HEK293T (cell line): ENCODE results near the gene SMAGP.
"Not testable (repeated sequence)": the region's sequence is repeated elsewhere in the genome, so short reads cannot be mapped to it uniquely, and the experiment has no call there.

Experiments used
- CTCF ChIA-PET: fragments of 350-600 bp; formaldehyde crosslinking; extraction: SDS; loops from one replicate; lab custom pipeline; 2021; ENCODE audit warnings: antibody characterized with exemption, inconsistent platforms; lab: Yijun Ruan, JAX
- POLR2A ChIA-PET: fragments of 350-600 bp; formaldehyde crosslinking; extraction: SDS; loops from one replicate; lab custom pipeline; 2020; ENCODE audit warnings: antibody characterized with exemption, inconsistent platforms; lab: Yijun Ruan, JAX
- DNase-seq: peaks from one replicate; pipeline ENCODE4 v3.0.0; 2012; ENCODE audit warnings: mixed read lengths; ENCODE audit errors: extremely low spot score
- ARNT ChIP-seq: fragments of 450-650 bp; IDR thresholded peaks from 2 replicates; pipeline ENCODE4 v1.6.1; 2017; ENCODE audit warnings: mild to moderate bottlenecking
- BHLHE40 ChIP-seq: fragments of 450-650 bp; IDR thresholded peaks from 2 replicates; pipeline ENCODE4 v1.6.1; 2016; ENCODE audit warnings: mild to moderate bottlenecking, moderate library complexity, borderline replicate concordance
- CTBP1 ChIP-seq: fragments of 450-650 bp; IDR thresholded peaks from 2 replicates; pipeline ENCODE4 v1.6.1; 2016; ENCODE audit warnings: borderline replicate concordance
- ELF4 ChIP-seq: fragments of 450-650 bp; IDR thresholded peaks from 2 replicates; pipeline ENCODE4 v1.6.1; 2017; ENCODE audit warnings: antibody characterized with exemption
- FOXA1 ChIP-seq: fragments of 450-650 bp; IDR thresholded peaks from 2 replicates; pipeline ENCODE4 v1.6.1; 2016; ENCODE audit warnings: mild to moderate bottlenecking
- FOXK2 ChIP-seq: fragments of 450-650 bp; IDR thresholded peaks from 2 replicates; pipeline ENCODE4 v1.6.1; 2016; ENCODE audit warnings: mild to moderate bottlenecking
- FOXM1 ChIP-seq: fragments of 450-650 bp; IDR thresholded peaks from 2 replicates; pipeline ENCODE4 v1.6.1; 2017; ENCODE audit warnings: mild to moderate bottlenecking, borderline replicate concordance
- HDGF ChIP-seq: fragments of 450-650 bp; IDR thresholded peaks from 2 replicates; pipeline ENCODE4 v1.6.1; 2017; ENCODE audit warnings: antibody characterized with exemption, borderline replicate concordance
- L3MBTL2 ChIP-seq: fragments of 450-650 bp; conservative IDR thresholded peaks from 2 replicates; pipeline ENCODE4 v1.6.1; 2016; ENCODE audit warnings: mild to moderate bottlenecking
- LEF1 ChIP-seq: fragments of 450-650 bp; IDR thresholded peaks from 2 replicates; pipeline ENCODE4 v1.6.1; 2017; ENCODE audit warnings: mild to moderate bottlenecking, borderline replicate concordance
- NFRKB ChIP-seq: fragments of 450-650 bp; IDR thresholded peaks from 2 replicates; pipeline ENCODE4 v1.6.1; 2016; ENCODE audit warnings: mild to moderate bottlenecking, moderate library complexity
- PKNOX1 ChIP-seq: fragments of 450-650 bp; IDR thresholded peaks from 2 replicates; pipeline ENCODE4 v1.6.1; 2016
- SP1 ChIP-seq: fragments of 450-650 bp; IDR thresholded peaks from 2 replicates; pipeline ENCODE4 v1.6.1; 2017
- SUZ12 ChIP-seq: fragments of 450-650 bp; IDR thresholded peaks from 2 replicates; pipeline ENCODE4 v1.6.1; 2016; ENCODE audit warnings: mild to moderate bottlenecking
- TARDBP ChIP-seq: fragments of 450-650 bp; IDR thresholded peaks from 2 replicates; pipeline ENCODE4 v1.6.1; 2016
- ZNF384 ChIP-seq: fragments of 450-650 bp; IDR thresholded peaks from 2 replicates; pipeline ENCODE4 v1.6.1; 2016

The SMAGP gene

DNA sequence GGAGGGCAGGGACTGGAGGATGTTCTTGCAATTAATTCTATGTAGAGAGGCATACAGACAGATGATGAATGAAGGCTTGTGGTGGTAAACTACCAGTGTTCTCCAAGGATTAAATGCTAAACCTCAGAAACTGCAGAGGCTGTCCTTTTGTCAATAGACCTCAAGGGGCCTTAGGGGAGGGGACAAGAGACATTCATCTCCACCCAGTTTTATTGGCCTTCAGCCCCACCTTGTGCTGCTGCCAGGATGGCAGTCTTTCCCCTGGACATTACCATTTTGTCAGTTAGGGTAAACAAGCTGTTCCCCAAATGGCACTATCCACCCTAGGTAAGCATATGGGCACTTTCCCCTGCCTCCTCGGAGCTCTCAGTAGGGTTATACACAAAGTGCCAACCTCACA, 4.9 kb upstream of the SMAGP start:
- TF ChIP-seq ARNT (no peak), LEF1 (no peak), TARDBP (no peak)
- CTCF ChIA-PET, result interaction anchor here (0.6 kb wide), 1 partner anchor 74 kb away, joined by 4 read pairs; no protein-coding TSS in a partner anchor
- POLR2A ChIA-PET, result no interaction called here

GRCh38 chr12:51272810-51273209, 2.6 kb upstream of the SMAGP start:
- DNase-seq, POLR2A ChIA-PET, CTCF ChIA-PET: not testable (repeated sequence)
- peak; percentile 82 for TF ChIP-seq ZNF384

More for the DNA sequence above, 4.9 kb upstream of the SMAGP start:
- DNase-seq, result no peak

DNA sequence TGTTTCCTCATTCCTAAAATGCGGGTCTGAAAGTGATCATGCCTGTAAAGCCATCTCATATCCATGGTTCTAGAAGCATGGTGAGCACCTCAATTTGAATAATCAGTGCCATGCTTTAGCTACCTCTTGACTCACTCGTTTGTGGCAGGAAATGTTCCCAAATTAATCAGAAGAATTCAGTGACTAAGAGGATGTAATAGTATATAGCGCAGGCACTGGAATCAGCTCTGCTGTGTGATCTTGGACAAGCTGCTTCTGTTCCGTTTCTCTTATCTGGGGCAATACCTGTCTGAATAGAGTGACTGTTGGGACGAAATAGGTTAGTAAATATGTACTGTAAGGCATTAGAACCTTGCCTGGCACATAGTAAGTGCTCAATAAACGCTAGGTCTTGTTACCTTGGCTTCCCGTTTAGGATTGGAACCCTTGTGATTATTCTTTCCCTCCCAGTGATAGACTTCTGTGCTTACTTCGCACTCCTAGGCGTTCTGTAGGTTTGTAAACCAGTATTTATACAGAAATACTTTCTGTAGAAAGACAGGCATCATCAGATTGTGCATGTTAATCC, 820 bp upstream of the SMAGP start:
- DNase-seq, result no peak
- TF ChIP-seq SUZ12 (no peak), ZNF384 (no peak), PKNOX1 (no peak), ELF4 (no peak), FOXA1 (no peak), HDGF (no peak), L3MBTL2 (no peak), BHLHE40 (no peak), LEF1 (no peak), TARDBP (no peak), ARNT (no peak), NFRKB (no peak), SP1 (no peak), FOXM1 (no peak), CTBP1 (no peak), FOXK2 (no peak)
- ChIA-PET CTCF (no interaction called here), POLR2A (interaction anchor here (1.5 kb wide), 1 partner anchor 32 kb away, joined by 3 read pairs; the partner anchor contains the start of gene DAZAP2)

GRCh38 chr12:51269174-51270066, 795 bp downstream of the SMAGP start:
- CTCF ChIA-PET, result interaction anchor here (1.1 kb wide), 1 partner anchor 71 kb away, joined by 11 read pairs; no protein-coding TSS in a partner anchor
- no peak for TF ChIP-seq FOXK2
- TF ChIP-seq TARDBP, result no peak
- no peak for TF ChIP-seq BHLHE40
- TF ChIP-seq FOXA1, result no peak
- no peak for TF ChIP-seq PKNOX1
- TF ChIP-seq NFRKB, result no peak
- no peak for TF ChIP-seq SUZ12
- TF ChIP-seq HDGF, result no peak
- no peak for TF ChIP-seq ZNF384
- no peak for TF ChIP-seq L3MBTL2
- TF ChIP-seq FOXM1, result no peak
- POLR2A ChIA-PET, result interaction anchor here (1.2 to 1.5 kb wide), 2 partner anchors 31 to 72 kb away, joined by 3 read pairs; partner anchors contain the start of gene DAZAP2
- DNase-seq, result peak; percentile 39

DNA sequence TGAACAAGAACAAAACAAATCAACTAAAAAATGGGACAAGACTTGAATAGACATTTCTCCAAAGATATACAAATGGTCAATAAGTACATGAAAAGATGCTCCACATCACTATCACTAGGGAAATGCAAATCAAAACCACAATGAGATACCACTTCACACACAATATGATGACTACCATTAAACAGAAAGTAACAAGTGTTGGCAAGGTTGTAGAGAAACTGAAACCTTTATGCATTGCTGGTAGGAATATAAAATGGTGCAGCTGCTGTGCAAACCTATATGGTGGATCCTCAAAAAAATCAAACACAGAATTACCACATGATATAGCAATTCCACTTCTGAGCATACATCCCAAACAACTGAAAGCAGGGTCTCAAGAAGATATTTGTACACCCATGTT, 5.2 kb downstream of the SMAGP start:
- DNase-seq, result no peak
- no peak for TF ChIP-seq SUZ12
- TF ChIP-seq LEF1, result no peak
- TF ChIP-seq ARNT, result no peak
- no peak for TF ChIP-seq TARDBP
- TF ChIP-seq FOXM1, result no peak
- TF ChIP-seq SP1, result no peak
- no peak for TF ChIP-seq HDGF
- no peak for TF ChIP-seq FOXA1
- TF ChIP-seq NFRKB, result no peak
- no peak for TF ChIP-seq ELF4
- TF ChIP-seq CTBP1, result no peak
- CTCF ChIA-PET, result no interaction called here
- POLR2A ChIA-PET, result no interaction called here

GRCh38 chr12:51264297-51264696, 5.9 kb downstream of the SMAGP start:
- no peak for TF ChIP-seq ARNT
- no peak for TF ChIP-seq NFRKB
- TF ChIP-seq LEF1, result no peak
- TF ChIP-seq ELF4, result no peak
- no peak for TF ChIP-seq ZNF384
- TF ChIP-seq L3MBTL2, result no peak
- TF ChIP-seq FOXM1, result no peak
- no peak for TF ChIP-seq CTBP1
- no peak for TF ChIP-seq FOXK2
- no peak for TF ChIP-seq TARDBP
- no peak for TF ChIP-seq FOXA1
- no peak for TF ChIP-seq HDGF
- TF ChIP-seq BHLHE40, result no peak
- TF ChIP-seq SP1, result no peak
- TF ChIP-seq SUZ12, result no peak
- TF ChIP-seq PKNOX1, result no peak
- POLR2A ChIA-PET, result interaction anchor here (0.7 kb wide), 1 partner anchor 215 kb away, joined by 3 read pairs; no protein-coding TSS in a partner anchor
- CTCF ChIA-PET, result interaction anchor here (1.0 kb wide), 1 partner anchor 14 kb away, joined by 3 read pairs; no protein-coding TSS in a partner anchor
- no peak for DNase-seq
